GM19468 (cell line): ENCODE data around the gene NEGR1.

Source experiments
- ATAC-seq: cut with Tn5 transposase; IDR thresholded peaks from one replicate; pipeline ENCODE4 v1.9.1; 2021; ENCODE audit warnings: mild to moderate bottlenecking, moderate library complexity, moderate number of reproducible peaks; ENCODE audit not compliant: unreplicated experiment; ENCODE audit errors: extremely low read depth

The NEGR1 gene

GRCh38 chr1:71350805-71351204 is 931.5 kb downstream of the NEGR1 start:
- ATAC-seq: no peak

DNA sequence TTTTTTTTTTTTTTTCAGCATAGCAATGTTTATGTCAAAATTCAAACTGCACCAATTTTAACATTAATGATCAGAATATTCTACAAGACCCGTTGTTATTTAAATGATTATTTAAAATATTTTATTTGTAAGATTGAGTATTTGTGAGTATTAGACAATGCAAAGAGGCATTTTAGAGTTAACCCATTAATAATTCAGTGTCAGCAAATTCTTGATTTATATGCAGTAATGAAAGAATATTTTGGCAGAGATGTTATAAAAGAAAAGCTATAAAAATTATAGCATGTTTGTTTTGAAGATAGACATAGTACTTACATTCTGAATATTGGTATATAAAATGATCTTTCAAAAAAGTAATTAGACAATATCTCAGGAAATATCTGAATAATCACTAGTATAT is 932.0 kb downstream of the NEGR1 start:
- ATAC-seq: no peak
